Placental pericyte (primary cell): Measurements from ENCODE around the gene RAB38. TPM values are rescaled to one million over a fixed set of nuclear protein-coding genes. Genes with fewer than 3 reads are reported as not detected.

ENCODE experiments used
- small RNA-seq: library from RNA; depleted of rRNA; stranded (forward); fragments of <200 nt; gene quantifications from one replicate; pipeline ENCODE3, GENCODE V24; 2012; ENCODE audit warnings: low replicate concordance
- total RNA-seq: library from RNA; depleted of rRNA; stranded (reverse); fragments of >200 nt; gene quantifications from 2 replicates; pipeline ENCODE4 v1.2.3, GENCODE V29; 2012

Gene RAB38
- 2.8 and 10.5 TPM in 2 replicates for total RNA-seq

DNA sequence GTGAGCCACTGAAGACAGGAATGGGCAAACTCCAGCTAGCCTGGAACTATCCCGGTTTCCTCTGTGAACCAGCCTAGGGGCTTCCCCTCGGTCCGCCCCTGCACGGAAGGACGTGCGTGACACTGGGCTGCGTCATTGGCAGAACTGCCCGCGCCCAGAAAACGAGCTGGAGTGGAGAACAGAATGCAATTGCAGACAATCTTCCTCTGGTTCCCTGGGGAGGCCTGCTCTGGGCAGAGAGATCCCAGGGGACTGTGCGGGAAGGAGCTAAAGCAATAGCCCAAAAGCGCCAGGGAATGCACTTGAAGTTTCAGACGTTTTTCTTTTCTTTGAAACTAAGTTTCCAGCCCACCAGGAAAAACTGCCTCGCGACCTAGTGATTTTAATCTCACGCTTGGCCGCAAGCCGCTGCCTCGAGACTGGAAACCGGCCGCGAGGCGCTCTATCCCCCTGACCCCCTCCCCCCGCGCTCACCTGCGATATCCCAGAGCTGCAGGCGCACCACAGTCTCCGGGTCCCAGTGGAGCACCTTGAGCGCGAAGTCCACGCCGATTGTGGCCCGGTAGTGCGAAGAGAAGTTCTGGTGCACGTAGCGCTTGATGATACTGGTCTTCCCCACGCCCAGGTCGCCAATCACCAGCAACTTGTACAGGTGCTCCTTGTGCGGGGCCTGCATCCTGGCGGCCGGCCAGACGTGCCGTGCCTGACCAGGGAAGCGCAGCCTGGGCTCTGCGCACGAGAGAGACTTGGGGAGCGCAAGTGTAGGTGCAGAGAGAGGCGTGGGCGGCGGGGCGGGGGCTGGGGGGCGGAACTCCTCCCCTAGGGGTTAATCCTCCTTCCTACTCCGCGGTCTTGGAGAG, at the start of gene RAB38:
RAB38 (minus strand) TSS at position 735 of the 860 bp plus-strand sequence; CDS start at position 676, 59 bp downstream.

Small RNAs within 50 kb of the gene (small RNA-seq; reads per million reads assigned to genes)
- gene MIR3166 (not detected), gene RF00019 (not detected)

Other genes with a start within 250 kb of the RAB38 start
- 110 and 240 TPM in 2 replicates for gene CTSC, start 162.3 kb upstream of the RAB38 start, total RNA-seq